ENCODE data around the gene UBXN1.

GRCh38 chr11:62647609-62648005 is 31.3 kb downstream of the UBXN1 start:
- TF ChIP-seq CTCF (conservative IDR thresholded peaks at IDR 0.05; ENCODE audit: low read depth, low read length) = no peak
- TF ChIP-seq EZH2 (IDR thresholded peaks at IDR 0.05; ENCODE audit: borderline replicate concordance, low read depth, low read length, poor library complexity, severe bottlenecking) = no peak
